ENCODE measurements around the gene BBX. TPM values are rescaled to one million over a fixed set of nuclear protein-coding genes. Genes with fewer than 3 reads are reported as not detected.

BBX gene
- polyA plus RNA-seq, 1 experiment, result 46.1 TPM

- H3K27me3 ChIP-seq (ENCODE audit: control insufficient read depth, insufficient read depth, low read length), result no peaks in the 10 kb centered on the region
- H3K27ac ChIP-seq (ENCODE audit: low read depth, low read length), result no peak overlapping the region
- no peak overlapping the region for H3K4me3 ChIP-seq (ENCODE audit: low read depth, low read length)
- ChIA-PET CTCF (interaction anchor here (0.9 to 2.1 kb wide), 5 partner anchors 34 to 356 kb away, joined by 3 to 8 read pairs (median 5); no protein-coding TSS in a partner anchor), POLR2A (no interaction called here)
- peak; percentile 31; the same call in 1 of the 2 replicates for TF ChIP-seq CTCF (IDR thresholded peaks at IDR 0.05; ENCODE audit: low read depth, low read length)
- DNase-seq (ENCODE audit: low read depth, low spot score), result no peak
- no peaks in the 10 kb centered on the region for H3K9me3 ChIP-seq (ENCODE audit: control insufficient read depth, insufficient read depth, low read length)
Measured at GRCh38 chr3:107627962-107628542, 105.3 kb downstream of the BBX start.

- H3K27ac ChIP-seq (ENCODE audit: low read depth, low read length), result no peak overlapping the region
- ChIA-PET POLR2A (no interaction called here), CTCF (interaction anchor here (0.8 to 2.1 kb wide), 5 partner anchors 30 to 358 kb away, joined by 3 to 8 read pairs (median 5); no protein-coding TSS in a partner anchor)
- H3K9me3 ChIP-seq (ENCODE audit: control insufficient read depth, insufficient read depth, low read length), result no peaks in the 10 kb centered on the region
- DNase-seq (ENCODE audit: low read depth, low spot score), result no peak
- no peak overlapping the region for H3K4me3 ChIP-seq (ENCODE audit: low read depth, low read length)
- no peaks in the 10 kb centered on the region for H3K27me3 ChIP-seq (ENCODE audit: control insufficient read depth, insufficient read depth, low read length)
- no peak for TF ChIP-seq CTCF (IDR thresholded peaks at IDR 0.05; ENCODE audit: low read depth, low read length)
Measured at GRCh38 chr3:107629566-107629965, 106.8 kb downstream of the BBX start.

GRCh38 chr3:107630779-107631178 lies 108.0 kb downstream of the BBX start:
- POLR2A ChIA-PET, result no interaction called here
- DNase-seq (ENCODE audit: low read depth, low spot score), result no peak
- Histone ChIP-seq H3K27ac (ENCODE audit: low read depth, low read length) (no peak overlapping the region), H3K4me3 (ENCODE audit: low read depth, low read length) (no peak overlapping the region), H3K9me3 (ENCODE audit: control insufficient read depth, insufficient read depth, low read length) (no peaks in the 10 kb centered on the region), H3K27me3 (ENCODE audit: control insufficient read depth, insufficient read depth, low read length) (no peaks in the 10 kb centered on the region)
- TF ChIP-seq CTCF (IDR thresholded peaks at IDR 0.05; ENCODE audit: low read depth, low read length), result no peak
- CTCF ChIA-PET, result interaction anchor here (1.0 to 1.4 kb wide), 2 partner anchors 12 to 46 kb away, joined by 3 to 4 read pairs; no protein-coding TSS in a partner anchor

GRCh38 chr3:107632576-107632975 lies 109.8 kb downstream of the BBX start:
- ChIA-PET POLR2A (no interaction called here), CTCF (interaction anchor here (0.6 to 3.0 kb wide), 5 partner anchors 10 to 212 kb away, joined by 3 to 8 read pairs (median 4); no protein-coding TSS in a partner anchor)
- no peaks in the 10 kb centered on the region for H3K27me3 ChIP-seq (ENCODE audit: control insufficient read depth, insufficient read depth, low read length)
- H3K27ac ChIP-seq (ENCODE audit: low read depth, low read length), result no peak overlapping the region
- no peak for DNase-seq (ENCODE audit: low read depth, low spot score)
- no peak overlapping the region for H3K4me3 ChIP-seq (ENCODE audit: low read depth, low read length)
- no peak for TF ChIP-seq CTCF (IDR thresholded peaks at IDR 0.05; ENCODE audit: low read depth, low read length)
- H3K9me3 ChIP-seq (ENCODE audit: control insufficient read depth, insufficient read depth, low read length), result no peaks in the 10 kb centered on the region

GRCh38 chr3:107633327-107634098 lies 110.8 kb downstream of the BBX start:
- H3K27ac ChIP-seq (ENCODE audit: low read depth, low read length), result no peak overlapping the region
- POLR2A ChIA-PET, result no interaction called here
- TF ChIP-seq CTCF (IDR thresholded peaks at IDR 0.05; ENCODE audit: low read depth, low read length), result no peak
- DNase-seq (ENCODE audit: low read depth, low spot score), result no peak
- no peaks in the 10 kb centered on the region for H3K9me3 ChIP-seq (ENCODE audit: control insufficient read depth, insufficient read depth, low read length)
- CTCF ChIA-PET, result interaction anchor here (0.6 to 3.0 kb wide), 5 partner anchors 9 to 213 kb away, joined by 3 to 8 read pairs (median 4); no protein-coding TSS in a partner anchor
- H3K27me3 ChIP-seq (ENCODE audit: control insufficient read depth, insufficient read depth, low read length), result no peaks in the 10 kb centered on the region
- no peak overlapping the region for H3K4me3 ChIP-seq (ENCODE audit: low read depth, low read length)
